Measurements from ENCODE around the gene ANGEL1.

The ANGEL1 gene

GRCh38 chr14:76775695-76776427, 36.8 kb downstream of the ANGEL1 start:
- TF ChIP-seq REST (IDR thresholded peaks at IDR 0.05; ENCODE audit: insufficient read depth in 1 of 2, low read depth in 2 of 2, low read length in 2 of 2) (no peak), POLR2AphosphoS5 (IDR thresholded peaks at IDR 0.05; ENCODE audit: low read depth, low read length) (no peak)

GRCh38 chr14:76774821-76775694, 37.6 kb downstream of the ANGEL1 start:
- TF ChIP-seq SIN3A (IDR thresholded peaks at IDR 0.05; ENCODE audit: borderline replicate concordance, insufficient read depth, low read length) (no peak), REST (IDR thresholded peaks at IDR 0.05; ENCODE audit: insufficient read depth in 1 of 2, low read depth in 2 of 2, low read length in 2 of 2) (no peak), POLR2AphosphoS5 (IDR thresholded peaks at IDR 0.05; ENCODE audit: low read depth, low read length) (no peak), TAF1 (IDR thresholded peaks at IDR 0.05; ENCODE audit: borderline replicate concordance, insufficient read depth, low read length) (no peak), FOXP2 (optimal IDR thresholded peaks at IDR 0.05; ENCODE audit: borderline replicate concordance, extremely low read depth, extremely low read length, insufficient read depth) (no peak)

GRCh38 chr14:76773956-76774820, 38.5 kb downstream of the ANGEL1 start:
- TF ChIP-seq SIN3A (IDR thresholded peaks at IDR 0.05; ENCODE audit: borderline replicate concordance, insufficient read depth, low read length) = no peak
- TF ChIP-seq TAF1 (IDR thresholded peaks at IDR 0.05; ENCODE audit: borderline replicate concordance, insufficient read depth, low read length) = no peak
- TF ChIP-seq POLR2AphosphoS5 (IDR thresholded peaks at IDR 0.05; ENCODE audit: low read depth, low read length) = no peak
- no peak for TF ChIP-seq REST (IDR thresholded peaks at IDR 0.05; ENCODE audit: insufficient read depth in 1 of 2, low read depth in 2 of 2, low read length in 2 of 2)
- no peak for TF ChIP-seq FOXP2 (optimal IDR thresholded peaks at IDR 0.05; ENCODE audit: borderline replicate concordance, extremely low read depth, extremely low read length, insufficient read depth)

- no peak for TF ChIP-seq POLR2AphosphoS5 (IDR thresholded peaks at IDR 0.05; ENCODE audit: low read depth, low read length)
- TF ChIP-seq FOXP2 (optimal IDR thresholded peaks at IDR 0.05; ENCODE audit: borderline replicate concordance, extremely low read depth, extremely low read length, insufficient read depth) = peak; percentile 25
Measured at GRCh38 chr14:76773188-76773885, 39.3 kb downstream of the ANGEL1 start.

Data from PFSK-1 (cell line).